ENCODE results near the gene PRSS27. TPM values are rescaled to one million over a fixed set of nuclear protein-coding genes. Genes with fewer than 3 reads are reported as not detected.
A peak's percentile ranks its signal among the peaks of the same experiment; 100 is the strongest.
"Not testable (repeated sequence)": the region's sequence is repeated elsewhere in the genome, so short reads cannot be mapped to it uniquely, and the experiment has no call there.

Gene PRSS27
- total RNA-seq, 1 experiment from 2014 or later, result 2.6 TPM

GRCh38 chr16:2724816-2725348 lies 4.9 kb upstream of the PRSS27 start:
- no peak for DNase-seq (ENCODE audit: low spot score)

DNA sequence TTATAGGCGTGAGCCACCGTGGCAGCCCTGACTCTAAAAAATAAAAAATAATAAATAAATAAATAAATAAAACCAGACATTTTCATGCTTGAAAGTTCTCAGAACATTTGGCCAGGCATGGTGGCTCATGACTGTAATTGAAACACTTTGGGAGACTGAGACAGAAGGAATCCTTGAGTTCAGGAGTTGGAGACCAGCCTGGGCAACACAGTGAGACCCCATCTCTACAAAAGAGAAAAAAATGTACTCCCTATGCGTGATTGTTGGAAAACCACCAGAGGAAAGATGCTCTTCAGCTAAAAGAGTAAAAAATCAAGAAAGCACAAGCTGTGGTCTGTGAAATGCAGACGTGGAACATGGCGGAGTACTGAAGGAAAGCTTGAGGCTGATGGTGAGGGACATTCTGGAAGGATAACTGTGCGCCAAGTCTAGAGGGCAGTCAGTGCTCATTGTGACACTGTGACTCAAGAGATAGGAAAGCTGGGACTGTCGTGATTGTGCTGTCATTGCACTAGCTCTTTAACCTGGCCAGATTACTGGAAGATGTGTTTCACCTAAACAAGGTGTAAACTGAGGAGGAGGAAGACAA lies 4.2 kb upstream of the PRSS27 start:
- no peak for DNase-seq (ENCODE audit: low spot score)

DNA sequence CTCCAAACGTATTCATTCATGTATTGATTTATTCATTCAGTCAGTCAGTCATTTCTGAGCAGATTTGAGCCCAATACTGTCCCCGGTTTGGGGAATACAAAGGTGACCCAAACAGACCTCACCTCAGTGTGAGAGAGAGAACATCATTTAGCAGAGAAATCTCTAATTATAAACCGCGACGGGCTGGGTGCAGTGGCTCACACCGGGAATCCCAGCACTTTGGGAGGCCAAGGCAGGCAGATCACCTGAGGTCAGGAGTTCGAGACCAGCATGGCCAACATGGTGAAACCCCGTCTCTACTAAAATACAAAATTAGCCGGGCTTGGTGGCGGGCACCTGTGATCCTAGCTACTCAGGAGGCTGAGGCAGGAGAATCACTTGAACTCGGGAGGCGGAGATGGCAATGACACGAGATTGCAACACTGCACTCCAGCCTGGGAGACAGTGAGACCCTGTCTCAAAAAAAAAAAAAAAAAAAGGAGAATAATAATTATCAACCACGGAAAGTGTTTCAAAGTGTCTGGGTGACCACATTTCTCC lies 1.7 kb upstream of the PRSS27 start:
- not testable (repeated sequence) for DNase-seq (ENCODE audit: low spot score)

DNA sequence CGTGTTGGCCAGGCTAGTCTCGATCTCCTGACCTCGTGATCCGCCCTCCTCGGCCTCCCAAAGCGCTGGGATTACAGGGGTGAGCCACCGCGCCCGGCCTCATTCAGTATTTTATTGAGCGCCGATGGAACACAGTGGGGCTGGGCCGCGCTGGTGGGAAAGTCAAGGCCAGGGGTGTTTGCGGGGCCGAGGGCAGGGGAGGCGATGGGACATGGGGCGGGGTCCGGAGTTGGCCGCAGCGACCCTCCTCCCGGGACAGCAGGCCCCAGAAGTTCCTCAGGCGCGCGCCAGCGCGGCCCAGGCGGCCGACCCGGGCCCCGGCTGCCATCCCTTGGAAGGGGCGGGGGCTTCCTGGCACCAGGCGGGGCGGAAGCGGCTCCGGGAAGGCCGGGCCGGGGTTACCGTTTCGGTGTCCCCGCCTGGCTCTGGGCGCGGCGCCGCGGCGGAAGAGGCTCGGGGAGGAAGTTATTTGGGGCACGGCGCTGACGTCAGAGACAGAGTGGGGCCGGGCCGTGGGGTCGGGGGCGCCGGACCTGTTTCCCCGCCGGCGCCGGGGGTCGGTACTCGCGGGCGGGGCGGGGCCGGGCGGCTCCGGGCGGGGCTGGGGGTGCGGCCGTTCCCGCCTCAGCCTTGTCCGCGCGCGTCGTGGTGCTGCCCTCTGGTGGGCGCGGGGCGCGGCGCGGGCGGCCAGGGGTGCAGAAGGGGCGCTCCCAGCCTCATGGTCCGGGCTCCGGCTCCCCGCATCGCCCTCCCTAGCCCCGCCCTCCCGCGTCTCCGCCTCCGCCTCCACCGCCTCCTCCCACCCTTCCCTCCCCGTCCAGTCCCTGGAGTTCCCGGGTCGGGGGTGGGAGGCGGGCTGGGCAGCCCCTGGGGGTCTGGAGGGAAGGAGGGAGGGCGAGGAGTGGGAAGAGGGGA lies 952 bp upstream of the PRSS27 start:
- DNase-seq (ENCODE audit: low spot score), result peak; percentile 73

DNA sequence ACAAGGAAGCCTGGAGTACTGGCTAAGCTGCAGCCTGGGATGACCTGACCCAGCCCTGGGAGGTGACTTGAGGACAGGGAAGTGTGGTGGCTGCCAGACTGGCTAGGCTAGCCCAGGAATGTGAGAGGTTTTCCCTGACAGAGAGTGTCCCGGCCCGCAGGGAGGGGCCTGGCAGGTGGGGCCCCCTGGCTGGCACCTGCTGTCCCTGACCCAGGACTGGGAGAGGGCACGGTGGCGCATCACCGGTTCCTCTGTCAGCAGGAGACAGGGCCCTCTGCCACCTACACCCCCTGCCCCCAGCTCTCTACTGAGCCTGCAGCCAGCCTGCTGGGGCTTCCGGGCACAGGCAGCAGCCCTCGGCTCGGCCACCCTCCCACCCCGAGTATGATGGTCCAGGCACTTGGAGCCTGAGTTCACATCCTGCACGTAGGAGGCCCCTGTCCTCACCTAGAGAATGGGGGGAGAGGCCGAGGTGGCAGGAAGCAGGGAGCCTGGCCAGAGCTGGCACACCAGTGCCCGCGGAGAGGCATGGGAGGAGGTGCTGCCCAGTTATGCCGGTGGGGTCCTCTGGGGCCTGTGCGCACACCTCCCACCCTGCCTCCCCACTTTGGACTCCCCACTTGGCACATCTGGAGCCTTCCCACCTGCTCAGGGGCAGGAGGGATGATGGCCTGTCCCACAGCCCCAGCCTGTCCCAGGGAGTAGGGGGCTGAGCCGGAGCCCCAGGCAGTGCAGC lies 528 bp downstream of the PRSS27 start:
- DNase-seq (ENCODE audit: low spot score), result no peak

GRCh38 chr16:2717383-2718263 lies 2.4 kb downstream of the PRSS27 start:
- DNase-seq (ENCODE audit: low spot score), result no peak

GRCh38 chr16:2716948-2717347 lies 3.1 kb downstream of the PRSS27 start:
- no peak for DNase-seq (ENCODE audit: low spot score)

GRCh38 chr16:2715966-2716885 lies 3.8 kb downstream of the PRSS27 start:
- no peak for DNase-seq (ENCODE audit: low spot score)

DNA sequence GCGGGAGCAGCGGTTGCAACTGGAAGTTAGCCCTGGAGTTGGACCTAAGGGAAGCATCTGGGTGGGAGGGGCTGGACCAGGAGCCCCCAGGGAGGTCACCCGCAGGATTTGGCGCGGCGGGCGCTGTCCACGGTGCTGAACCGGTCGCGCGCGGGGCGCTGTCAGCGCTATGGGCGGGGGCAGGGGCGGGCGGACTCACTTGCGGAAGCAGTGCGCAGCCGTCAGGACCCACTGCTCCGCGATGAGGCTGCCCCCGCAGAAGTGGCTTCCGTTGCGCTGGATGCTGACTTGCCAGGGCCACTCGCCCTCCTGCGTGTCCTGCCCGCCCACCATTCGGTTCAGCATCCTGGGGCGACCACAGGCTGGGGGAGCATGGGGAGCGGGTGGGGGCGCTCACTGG lies 4.5 kb downstream of the PRSS27 start:
- no peak for DNase-seq (ENCODE audit: low spot score)

- DNase-seq (ENCODE audit: low spot score), result no peak
Measured at GRCh38 chr16:2715064-2715463, 5.0 kb downstream of the PRSS27 start.

- DNase-seq (ENCODE audit: low spot score), result no peak
Measured at GRCh38 chr16:2713985-2714774, 5.8 kb downstream of the PRSS27 start.

- DNase-seq (ENCODE audit: low spot score), result no peak
Measured at GRCh38 chr16:2713523-2713922, 6.5 kb downstream of the PRSS27 start.

GRCh38 chr16:2712546-2712945 lies 7.5 kb downstream of the PRSS27 start:
- DNase-seq (ENCODE audit: low spot score), result no peak

- no peak for DNase-seq (ENCODE audit: low spot score)
Measured at GRCh38 chr16:2712063-2712441, 8.0 kb downstream of the PRSS27 start.

GRCh38 chr16:2711370-2712062 lies 8.5 kb downstream of the PRSS27 start:
- DNase-seq (ENCODE audit: low spot score), result no peak

GRCh38 chr16:2710711-2711231 lies 9.3 kb downstream of the PRSS27 start:
- no peak for DNase-seq (ENCODE audit: low spot score)

DNA sequence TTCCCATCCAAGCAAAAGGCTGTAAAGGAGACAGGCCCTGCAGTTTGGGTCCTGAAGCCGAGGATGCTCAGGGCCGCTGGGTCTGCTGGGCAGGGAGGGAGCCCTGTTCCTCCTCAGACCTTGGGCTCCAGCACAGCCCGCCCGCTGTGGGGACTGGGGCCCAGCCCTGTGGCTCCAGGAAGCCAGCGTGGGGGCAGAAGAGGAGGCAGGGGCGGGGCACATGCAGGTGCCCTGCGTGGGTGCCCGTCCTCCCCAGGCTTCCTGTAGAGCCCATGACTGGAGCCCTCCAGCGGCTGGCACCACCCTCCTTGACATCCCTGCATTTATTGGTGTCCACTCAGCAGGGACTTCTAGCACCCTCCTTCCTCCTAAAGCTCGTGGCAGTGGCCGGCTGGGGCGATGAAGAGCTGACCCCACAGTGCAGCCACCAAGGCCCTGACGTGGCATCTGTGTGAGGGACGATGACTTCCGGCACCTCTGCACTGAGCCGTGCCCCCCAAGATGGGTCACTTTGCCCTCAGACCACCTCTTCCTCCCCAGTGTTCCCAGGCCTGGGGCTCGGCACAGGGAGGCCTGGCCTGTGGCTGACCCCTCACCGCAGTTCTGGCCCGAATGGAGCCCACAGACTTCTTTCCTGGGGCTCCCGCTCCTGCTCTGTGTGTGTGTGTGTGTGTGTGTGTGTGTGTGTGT lies 9.9 kb downstream of the PRSS27 start:
- no peak for DNase-seq (ENCODE audit: low spot score)

DNA sequence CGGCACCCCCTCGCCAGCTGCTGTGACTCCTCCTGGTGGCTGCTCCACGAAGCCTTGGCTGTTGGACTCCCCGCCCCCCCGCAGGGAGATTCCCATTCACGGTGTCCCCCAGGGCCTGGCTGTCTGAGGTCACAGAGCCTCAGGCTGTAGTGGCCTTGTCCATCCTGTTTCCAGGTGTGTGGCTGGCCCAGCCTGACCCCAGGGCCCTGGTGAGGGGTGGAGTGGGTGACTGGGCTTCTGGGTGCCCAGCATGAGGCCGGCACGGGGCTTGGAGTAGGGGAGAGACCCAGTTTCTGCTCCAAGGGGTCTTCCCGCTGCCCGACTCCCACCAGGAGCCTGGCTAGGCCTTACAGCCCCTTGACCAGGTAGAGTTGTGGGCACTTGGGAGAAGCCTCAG lies 10.4 kb downstream of the PRSS27 start:
- no peak for DNase-seq (ENCODE audit: low spot score)

Measured in A172 (cell line).